Fibroblast of upper back skin (primary cell): ENCODE measurements around the gene PRR14L.
"Not testable (repeated sequence)": the region's sequence is repeated elsewhere in the genome, so short reads cannot be mapped to it uniquely, and the experiment has no call there.

Experiments used
- DNase-seq: peaks from one replicate; pipeline ENCODE4 v3.0.0-alpha.2; 2013

Gene PRR14L

DNA sequence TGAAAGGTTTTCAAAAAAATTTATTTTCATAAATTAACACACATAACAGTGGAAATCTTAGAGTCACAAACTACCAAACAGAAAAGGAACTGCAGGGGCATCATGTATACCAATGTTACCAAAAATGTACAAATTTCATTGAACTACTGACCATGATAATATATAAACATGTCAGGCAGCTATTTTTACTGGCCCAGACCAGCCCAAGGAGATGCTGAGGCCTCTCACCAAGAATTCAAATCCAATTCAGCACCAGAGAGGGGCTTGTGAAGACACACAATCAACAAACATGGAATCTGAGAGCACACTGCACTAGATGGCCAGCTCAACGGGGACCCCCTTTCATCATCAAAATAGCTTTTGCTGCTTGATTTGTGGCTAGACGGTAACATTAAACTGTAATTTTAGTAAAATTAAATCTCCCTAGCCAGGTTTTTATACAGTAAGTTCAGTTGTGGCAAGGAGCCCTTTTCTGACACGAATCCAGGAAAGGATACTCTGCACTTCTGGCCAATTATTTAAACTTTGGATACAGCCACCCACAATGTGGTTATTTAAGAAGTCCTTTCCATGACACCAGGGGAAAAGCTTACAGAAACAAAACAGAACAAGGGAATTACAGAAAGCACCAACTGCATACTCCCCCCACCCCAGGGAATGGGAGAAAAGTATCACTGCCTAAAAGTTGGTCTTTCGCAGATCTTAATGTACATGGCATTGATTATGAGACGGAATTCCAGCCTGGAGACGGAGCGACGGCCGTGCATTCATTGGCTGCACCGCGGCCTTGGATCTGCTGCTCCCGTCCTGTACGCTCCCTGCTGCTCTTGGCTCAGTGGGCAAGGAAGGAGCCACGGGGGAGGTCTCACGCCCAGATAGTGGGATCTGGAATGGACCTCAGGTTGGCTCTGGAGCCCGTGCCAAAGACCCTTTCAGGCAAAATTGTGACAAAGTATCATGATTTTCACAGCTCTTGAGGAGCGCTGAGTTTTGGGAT is 68.3 kb downstream of the PRR14L start:
- peak; percentile 70 for DNase-seq

DNA sequence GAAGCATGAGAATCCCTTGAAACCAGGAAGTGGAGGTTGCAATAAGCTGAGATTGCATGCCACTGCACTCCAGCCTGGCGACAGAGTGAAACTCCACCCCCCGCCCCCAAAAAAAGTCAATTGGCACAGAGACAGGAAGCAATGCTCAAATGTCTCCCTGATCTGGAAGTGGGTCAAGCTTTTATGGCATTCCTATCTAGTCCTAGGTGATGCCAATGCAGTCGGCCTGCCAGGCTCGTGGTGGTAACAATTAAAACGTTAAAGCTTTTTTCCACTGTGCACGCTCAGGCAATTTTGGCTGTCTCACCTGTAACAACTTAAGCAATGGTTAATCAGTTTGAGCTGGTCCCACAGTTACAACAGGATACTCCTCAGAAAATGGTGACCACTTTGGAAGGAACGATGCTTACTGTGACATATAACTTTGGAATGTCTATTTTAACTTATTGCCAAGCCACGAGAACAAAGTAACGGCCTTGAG is 69.0 kb downstream of the PRR14L start:
- peak; percentile 83 for DNase-seq

DNA sequence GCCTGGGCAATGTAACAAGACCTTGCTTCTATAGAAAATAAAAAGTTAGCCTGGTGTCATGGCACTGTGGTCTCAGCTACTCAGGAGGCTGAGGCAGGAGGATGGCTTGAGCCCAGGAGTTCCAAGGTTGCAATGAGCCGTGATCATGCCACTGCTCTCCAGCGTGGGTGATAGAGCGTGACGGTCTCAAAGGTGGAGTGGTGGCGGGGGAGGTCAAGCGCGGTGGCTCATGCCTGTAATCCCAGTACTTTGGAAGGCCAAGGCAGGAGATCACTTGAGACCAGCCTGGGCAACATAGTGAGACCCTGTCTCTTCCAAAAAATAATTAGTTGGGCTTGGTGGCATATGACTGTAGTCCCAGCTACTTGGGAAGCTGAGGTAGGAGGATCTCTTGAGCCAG is 71.2 kb downstream of the PRR14L start:
- DNase-seq: no peak

DNA sequence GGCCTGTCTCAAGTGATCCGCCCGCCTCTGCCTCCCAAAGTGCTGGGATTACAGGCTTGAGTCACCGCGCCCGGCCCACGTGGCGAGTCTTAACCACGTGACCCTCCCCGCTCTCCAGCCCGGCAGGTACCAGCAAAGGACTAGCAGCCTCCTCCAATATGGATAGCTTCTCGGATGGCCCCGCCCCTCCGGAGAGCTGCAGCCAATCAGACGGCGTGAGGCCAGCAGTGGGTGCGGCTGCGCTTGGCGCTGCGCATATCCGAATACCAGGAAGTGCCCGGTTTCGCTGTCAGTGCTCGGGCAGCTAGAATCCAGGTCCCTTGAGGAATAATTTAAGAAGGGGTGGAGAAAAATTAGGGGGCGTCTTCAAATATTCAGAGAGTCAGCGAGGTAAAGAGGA is 73.2 kb downstream of the PRR14L start:
- peak; percentile 89 for DNase-seq

DNA sequence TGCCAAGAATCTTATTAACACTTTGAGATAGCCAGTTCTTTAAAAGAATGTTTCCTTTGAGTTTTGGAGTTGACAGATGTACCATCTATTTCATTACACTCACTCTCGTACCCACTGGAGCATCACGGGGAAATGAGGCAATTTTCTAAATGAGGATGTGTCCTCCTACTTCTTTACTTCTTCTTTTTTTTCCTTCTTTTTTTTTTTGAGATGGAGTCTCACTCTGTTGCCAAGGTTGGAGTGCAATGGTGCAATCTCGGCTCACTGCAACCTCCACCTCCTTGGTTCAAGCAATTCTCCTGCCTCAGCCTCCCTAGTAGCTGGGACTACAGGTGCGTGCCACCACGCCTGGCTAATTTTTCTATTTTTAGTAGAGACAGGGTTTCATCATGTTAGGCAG is 75.7 kb downstream of the PRR14L start:
- DNase-seq: not testable (repeated sequence)

DNA sequence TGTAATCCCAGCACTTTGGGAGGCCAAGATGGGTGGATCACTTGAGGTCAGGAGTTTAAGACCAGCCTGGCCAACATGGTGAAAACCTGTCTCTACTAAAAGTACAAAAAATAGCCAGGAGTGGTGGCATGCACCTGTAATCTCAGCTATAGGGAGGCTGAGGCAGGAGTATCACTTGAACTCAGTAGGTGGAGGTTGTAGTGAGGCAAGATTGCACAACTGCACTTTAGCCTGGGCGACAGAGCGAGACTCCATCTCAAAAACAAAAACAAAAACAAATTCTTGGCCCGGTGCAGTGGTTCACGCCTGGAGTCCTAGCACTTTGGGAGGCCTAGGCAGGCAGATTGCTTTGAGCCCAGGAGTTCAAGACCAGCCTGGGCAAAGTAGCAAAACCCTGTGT is 81.1 kb downstream of the PRR14L start:
- DNase-seq: not testable (repeated sequence)

DNA sequence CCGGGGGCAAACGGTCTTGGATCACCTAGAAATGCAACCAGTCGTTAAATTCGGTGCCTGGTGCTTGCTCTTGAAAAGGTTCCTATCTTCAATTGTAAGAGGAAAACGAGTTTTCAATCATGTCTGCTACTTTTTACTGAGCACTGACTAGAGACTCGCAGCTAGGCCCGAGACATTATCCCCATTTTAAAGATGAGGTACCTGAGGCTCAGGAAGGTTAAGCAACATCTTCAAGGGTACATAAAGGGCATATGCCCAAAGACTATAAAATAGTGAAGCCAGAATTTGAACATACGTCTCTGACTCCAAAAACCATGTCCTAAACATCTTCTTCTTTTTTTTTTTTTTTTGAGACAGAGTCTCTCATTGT is 87.3 kb downstream of the PRR14L start:
- no peak for DNase-seq

DNA sequence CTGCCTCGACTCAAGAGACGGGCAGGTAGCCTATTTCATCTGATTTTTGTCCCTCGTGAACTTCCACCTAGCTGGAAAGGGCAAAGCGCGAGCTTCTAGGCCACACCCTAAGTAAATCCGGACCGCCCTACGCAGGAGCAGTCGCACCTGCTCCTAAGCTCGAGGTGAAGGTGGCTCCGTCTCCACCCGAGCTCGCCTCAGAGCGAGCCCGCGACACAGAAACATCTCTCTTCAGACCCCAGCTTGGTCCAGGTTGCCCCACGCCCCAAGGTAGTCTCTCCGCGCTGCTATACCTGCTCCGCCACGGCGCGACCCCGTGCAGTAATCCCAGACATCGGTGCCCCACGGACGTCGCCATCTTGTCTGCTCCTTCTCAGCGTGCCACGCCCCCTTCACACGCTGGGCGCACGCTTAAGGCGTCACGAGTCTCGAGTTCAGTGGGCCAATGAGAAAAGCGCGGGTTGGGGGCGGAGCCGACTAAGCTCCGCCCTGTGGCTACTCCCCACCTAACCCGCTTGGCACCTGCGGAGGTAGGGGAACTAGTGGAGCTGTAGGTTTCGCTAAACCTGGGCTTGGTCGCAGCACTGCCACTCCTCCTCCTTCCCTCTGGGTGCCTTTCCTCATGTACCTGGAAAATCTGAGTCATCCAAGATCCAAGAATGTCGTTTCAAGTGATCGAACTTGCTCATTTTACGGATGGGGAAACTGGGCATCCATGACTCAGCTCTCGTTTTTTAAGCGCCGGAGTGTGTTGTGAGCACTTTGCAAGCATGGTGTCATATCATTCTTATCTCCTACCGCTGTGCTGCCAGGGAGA is 87.9 kb downstream of the PRR14L start, which contains the start of gene PISD:
TSS of gene PISD (minus strand) at position 365 of the 817 bp plus-strand sequence. CDS start at position 358, 7 bp downstream.
- DNase-seq: peak; percentile 92

DNA sequence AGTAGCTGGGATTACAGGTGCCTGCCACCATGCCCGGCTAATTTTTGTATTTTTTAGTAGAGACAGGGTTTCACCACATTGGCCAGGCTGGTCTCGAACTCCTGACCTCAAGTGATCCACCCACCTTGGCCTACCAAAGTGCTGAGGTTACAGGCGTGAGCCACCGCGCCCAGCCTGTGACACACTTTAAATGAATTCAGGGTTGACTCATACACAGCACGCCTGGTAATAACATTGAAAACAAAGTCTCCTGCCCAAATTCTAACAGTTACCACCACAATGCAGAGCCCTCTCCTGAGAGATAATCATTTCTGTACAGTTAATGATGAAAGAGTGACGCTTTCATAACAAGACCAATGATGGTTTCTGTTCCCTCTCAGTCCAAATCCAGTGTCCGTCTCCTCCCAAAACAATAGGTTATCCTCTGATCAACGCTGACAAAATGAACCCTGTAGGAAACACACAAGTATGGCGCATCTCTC is 89.0 kb downstream of the PRR14L start:
- DNase-seq: peak; percentile 49

DNA sequence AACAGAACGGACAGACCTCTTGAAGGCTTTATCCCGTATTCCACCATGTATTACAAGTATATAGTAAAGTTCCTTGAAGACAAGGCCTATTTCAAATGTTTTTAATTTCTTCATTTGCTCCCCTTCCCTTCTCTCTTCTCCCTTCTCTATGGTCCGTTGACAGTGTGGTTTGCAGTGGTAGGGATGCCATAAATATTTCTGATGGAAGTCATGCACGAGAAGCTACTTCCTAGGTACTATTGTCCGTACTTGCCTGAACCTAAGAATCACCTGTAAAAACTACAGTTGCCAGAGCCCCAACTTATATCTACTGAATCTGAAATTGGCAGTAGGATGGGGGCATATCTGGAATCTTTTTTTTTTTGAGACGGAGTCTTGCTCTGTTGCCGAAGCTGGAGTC is 90.7 kb downstream of the PRR14L start:
- no peak for DNase-seq

DNA sequence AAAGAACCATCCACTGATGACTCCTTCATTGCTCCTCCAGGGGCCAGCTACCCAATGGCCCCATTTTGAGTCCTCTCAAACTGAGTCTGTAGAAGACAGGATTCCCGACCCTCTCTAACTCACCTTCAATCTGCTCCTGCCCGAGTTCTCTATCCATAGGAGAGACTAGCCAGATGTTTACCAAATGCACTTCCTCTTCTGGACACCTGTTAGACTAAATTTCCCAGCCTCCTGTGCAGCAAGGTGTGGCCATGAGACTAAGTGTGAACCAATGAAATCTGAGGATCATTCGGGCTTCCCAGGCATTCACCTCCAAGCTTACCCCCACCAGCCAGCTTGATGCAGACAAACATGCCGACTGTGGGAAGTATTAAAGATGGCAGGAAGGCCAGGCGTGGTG is 95.5 kb downstream of the PRR14L start:
- no peak for DNase-seq

DNA sequence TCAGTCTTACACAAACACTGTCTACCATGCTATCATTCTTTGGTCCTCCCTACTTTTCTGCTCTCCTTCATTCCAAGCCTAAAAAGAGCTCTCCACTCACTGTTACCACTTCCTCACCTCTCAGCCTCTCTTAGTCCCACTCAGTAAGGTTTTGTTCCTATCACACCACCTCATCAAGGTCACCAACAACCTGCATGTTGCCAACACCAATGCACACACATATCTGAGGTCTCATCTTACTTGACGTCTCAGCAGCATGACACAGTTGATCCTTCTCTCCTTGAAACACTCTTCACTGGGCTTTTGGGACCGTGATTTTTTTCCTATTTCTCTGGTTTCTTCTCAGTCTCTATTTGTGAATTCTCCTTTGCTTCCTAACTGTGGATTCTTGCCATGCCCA is 96.0 kb downstream of the PRR14L start:
- DNase-seq: no peak

DNA sequence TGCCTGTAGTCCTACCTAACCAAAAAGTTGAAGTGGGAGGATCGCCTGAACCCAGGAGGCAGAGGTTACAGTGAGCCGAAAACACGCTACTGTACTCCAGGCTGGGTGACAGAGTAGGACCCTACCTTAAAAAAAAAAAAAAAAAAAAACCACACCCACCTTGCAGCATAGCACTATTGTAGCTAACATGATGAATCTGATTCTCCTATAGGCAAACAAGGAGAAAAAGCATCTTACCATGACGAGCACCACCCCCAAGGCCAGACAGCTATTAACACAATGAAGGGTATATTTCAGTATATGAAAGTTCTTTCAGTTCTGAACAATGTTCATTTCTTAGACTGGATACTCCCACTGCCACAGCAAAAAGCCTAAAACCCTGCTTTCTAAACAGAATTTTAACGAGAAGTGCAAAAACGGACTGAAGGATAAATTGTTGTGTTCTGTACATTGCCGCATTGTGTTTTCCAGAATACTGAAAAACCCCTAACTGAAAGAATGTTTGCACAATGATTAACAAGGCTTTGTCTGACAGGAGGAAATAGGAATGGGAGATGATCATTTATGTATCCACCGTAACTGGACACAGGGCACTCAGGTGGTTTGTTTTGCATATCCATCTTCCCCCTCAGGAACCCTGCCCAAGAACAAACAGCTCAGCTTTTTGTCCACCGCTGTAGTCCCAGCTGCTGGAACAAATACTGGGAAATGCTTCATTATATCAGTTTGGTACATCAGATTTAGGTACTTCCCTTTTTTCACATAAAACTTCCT is 96.8 kb downstream of the PRR14L start:
- no peak for DNase-seq

DNA sequence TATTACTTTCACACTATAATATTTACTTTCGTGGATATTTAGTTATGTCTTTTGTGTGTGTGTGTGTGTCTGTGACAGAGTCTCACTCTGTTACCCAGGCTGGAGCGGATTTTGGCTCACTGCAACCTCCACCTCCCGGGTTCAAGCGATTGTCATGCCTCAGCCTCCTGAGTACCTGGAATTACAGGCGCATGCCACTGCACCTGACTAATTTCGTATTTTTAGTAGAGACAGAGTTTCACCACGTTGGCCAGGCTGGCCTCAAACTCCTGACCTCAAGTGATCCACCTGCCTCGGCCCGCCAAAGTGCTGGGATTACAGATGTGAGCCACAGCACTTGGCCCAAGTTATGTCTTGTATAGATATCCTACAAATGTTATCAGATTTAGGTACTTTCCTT is 97.8 kb downstream of the PRR14L start:
- DNase-seq: no peak

DNA sequence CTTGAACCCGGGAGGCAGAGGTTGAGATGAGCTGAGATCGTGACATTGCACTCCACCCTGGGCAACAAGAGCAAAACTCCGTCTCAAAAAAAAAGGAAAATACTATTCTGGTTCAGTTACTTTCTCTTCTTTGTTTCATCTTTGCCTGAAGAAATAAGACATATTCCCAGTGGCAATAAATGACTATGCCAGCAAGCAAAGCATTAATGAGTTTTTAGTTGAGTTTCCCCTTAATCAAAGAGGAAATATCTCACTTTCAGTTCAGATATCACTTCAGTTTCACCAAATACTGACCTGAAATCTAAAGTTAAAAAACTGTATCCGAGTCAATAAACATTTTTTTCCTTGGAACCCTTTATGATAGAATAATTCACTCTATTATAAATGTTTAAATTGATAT is 98.3 kb downstream of the PRR14L start:
- DNase-seq: no peak

DNA sequence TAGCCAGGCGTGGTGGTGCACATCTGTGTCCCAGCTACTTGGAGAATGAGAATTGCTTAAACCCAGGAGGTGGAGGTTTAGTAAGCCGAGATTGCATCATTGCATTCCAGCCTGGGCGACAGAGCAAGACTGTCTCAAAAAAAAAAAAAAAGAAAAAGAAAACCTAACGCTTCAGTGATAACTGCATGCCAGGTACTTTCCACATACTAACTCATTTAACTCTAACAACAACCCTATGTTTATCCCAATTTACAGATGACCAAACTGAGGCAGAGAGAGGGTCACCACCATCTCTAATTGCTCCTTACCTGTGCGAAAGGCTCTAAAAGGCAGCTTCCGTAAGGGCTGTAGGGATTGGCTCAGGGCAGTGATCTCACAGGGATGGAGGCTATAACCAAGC is 99.5 kb downstream of the PRR14L start:
- peak; percentile 84 for DNase-seq

DNA sequence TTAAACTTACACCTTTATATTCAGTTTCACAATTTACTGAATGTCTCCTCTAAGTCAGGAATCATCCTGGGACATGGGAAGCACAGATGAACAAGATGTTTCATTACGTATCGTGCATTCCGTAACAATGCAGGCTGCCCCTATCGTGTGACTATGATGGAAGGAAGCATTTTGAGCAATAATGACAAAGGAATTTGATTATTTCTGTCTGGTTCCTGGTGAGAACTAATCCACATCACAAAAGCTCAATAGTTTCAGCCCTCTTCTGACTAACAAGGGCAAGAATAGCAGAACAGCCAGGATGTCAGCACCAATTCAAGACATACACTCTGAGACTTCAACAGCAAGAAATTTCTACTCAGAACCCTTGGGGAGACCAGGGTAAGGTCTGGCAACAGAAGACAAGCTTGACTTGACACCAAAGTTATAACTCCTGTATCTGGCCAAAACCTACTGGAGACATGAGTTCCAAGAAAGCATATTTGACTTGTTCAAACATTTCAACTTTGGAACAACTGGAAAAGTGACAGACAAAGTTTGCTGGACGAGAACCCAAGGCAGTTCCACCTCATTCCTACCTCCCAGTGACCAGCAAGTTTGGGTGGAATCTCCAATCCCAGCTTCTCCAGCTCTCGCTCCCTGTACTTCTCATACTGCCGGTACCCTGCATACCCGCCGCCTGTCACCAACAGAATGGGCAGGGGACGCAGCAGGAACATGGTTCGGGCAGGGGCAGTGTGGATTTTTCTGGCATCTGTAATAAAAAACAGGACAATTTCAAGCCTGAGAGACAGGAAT is 102.2 kb downstream of the PRR14L start:
- peak; percentile 69 for DNase-seq

DNA sequence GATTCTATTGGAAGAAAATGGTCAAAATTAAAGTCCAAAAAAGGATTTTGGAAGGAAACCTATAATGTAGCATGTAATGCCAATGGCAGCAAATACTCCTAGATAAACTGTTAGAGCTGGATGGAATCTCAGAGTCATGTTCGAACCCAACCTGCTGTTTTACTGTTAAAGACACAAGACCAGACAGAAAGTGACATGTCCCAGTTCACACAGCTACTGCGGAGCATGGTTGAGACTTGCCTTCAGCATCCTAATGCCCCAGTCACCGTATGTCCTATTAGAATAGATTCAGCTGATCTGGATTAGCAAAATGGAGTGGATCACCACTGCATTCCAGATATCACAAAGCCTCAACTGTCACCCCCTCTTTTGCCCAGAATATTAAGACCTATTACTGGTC is 102.9 kb downstream of the PRR14L start:
- DNase-seq: no peak

DNA sequence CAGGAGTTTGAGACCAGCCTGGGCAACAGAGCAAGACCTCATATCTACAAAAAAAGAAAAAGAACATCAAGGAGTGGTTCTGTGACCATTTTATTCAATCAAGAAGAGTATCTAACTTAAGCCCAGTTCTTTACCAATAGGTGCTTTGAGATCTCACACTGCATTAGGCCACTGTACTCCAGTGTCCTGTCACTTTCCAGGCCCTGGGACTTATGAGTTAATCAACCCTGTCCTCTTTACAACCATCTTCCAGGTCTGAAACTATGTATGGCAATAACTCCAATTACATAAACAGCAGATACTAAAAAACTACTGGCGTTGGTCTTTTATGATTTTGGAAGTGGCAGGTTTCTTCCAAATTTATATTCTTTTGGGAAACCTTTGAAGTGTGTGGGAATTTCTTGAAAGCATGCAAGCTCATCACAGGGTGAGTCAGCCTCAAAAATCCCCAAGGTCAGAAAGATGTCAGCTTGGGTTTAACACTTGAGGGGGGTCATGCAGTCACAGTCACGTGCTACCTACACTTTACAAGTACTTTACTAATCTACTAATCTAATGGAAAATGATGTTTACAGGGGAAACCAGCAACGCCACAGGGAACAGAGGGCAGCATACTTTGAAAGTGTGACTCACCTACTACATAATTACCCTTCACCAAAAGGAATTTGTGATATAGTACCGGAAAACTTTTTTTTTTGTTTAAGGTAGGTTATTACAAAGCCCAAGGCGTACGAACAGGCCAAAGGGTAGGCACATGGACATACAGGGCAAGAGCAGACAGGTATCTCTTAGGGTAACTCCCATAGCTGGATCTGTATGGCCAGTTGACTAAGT is 103.5 kb downstream of the PRR14L start:
- DNase-seq: peak; percentile 80

DNA sequence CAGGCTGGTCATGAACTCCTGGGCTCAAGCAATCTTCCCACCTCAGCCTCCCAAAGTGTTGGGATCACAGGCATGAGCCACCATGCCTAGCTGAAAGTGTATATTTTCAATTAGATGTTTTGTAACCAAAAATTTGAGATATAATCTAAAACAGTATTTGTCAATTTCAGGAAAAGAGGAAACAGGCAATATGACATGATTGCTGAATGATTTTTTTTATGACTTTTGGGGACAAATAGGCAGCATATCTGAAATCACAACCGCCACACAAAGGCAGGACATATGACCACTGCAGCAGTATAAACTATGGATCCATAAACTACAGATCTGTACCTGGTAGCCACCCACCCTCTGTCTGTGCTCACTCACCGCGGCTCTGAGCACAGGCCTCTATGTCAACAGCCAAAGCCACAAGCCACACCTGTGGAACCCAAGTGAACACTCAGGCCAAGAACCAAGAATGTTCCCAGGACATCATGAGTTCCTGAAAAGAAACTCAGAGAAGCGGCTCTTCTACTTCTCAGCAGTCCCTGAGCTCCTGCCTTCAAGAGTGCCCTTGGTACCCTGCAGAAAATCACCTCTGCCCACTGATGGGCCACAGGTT is 110.4 kb downstream of the PRR14L start:
- no peak for DNase-seq
